OCI-LY7 (cell line): ENCODE measurements around the gene UBL5. TPM values are rescaled to one million over a fixed set of nuclear protein-coding genes. Genes with fewer than 3 reads are reported as not detected.
"Not testable (repeated sequence)": the region's sequence is repeated elsewhere in the genome, so short reads cannot be mapped to it uniquely, and the experiment has no call there.

Experiments used
- BruUV-seq: library from RNA; stranded (reverse); fragments of 400-500 nt; replicated peaks from 2 replicates; lab custom pipeline; 2021; lab: Mats Ljungman, UMichigan
- CTCF ChIA-PET: fragments of 300-600 bp; sonication (Branson Sonifier 250); formaldehyde crosslinking; loops from one replicate; lab custom pipeline; 2022; ENCODE audit warnings: antibody characterized with exemption; ENCODE audit not compliant: unreplicated experiment; lab: Charles Lee
- POLR2A ChIA-PET: fragments of 300-600 bp; sonication (Branson Sonifier 250); formaldehyde crosslinking; loops from one replicate; lab custom pipeline; 2022; ENCODE audit warnings: antibody characterized with exemption; lab: Charles Lee
- DNase-seq: peaks from one replicate; pipeline ENCODE4 v3.0.0-alpha.2; 2015; ENCODE audit warnings: low spot score
- H2AFZ ChIP-seq: fragments of 200-600 bp; sonication (generic), shearing (Covaris generic); 2 replicates; pipeline ENCODE4 v1.6.1; 2014; ENCODE audit warnings: mild to moderate bottlenecking, antibody characterized with exemption, low read length, moderate library complexity
- H3K27ac ChIP-seq: fragments of 200-600 bp; sonication (generic); 2 replicates; pipeline ENCODE4 v1.5.1; 2014; ENCODE audit warnings: mixed run types, low read depth, mild to moderate bottlenecking, moderate library complexity, low read length, inconsistent platforms; ENCODE audit not compliant: poor library complexity, severe bottlenecking
- H3K36me3 ChIP-seq: fragments of 200-600 bp; sonication (generic); 2 replicates; pipeline ENCODE4 v1.6.1; 2014; ENCODE audit warnings: mild to moderate bottlenecking, antibody characterized with exemption, low read length, moderate library complexity, mixed read lengths; ENCODE audit not compliant: insufficient read depth
- H3K4me1 ChIP-seq: fragments of 200-600 bp; sonication (generic); 2 replicates; pipeline ENCODE4 v1.5.1; 2014; ENCODE audit warnings: mild to moderate bottlenecking, low read length; ENCODE audit not compliant: insufficient read depth, poor library complexity, severe bottlenecking
- H3K4me2 ChIP-seq: fragments of 200-600 bp; sonication (generic); 2 replicates; pipeline ENCODE4 v1.6.1; 2014; ENCODE audit warnings: mild to moderate bottlenecking, low read length
- H3K4me3 ChIP-seq: fragments of 200-600 bp; sonication (generic); 2 replicates; pipeline ENCODE4 v1.5.1; 2014; ENCODE audit warnings: mild to moderate bottlenecking, low read depth, low read length; ENCODE audit not compliant: poor library complexity, severe bottlenecking
- H3K79me2 ChIP-seq: fragments of 200-600 bp; sonication (generic); 2 replicates; pipeline ENCODE4 v1.6.1; 2016; ENCODE audit warnings: low read depth, mild to moderate bottlenecking, low read length, moderate library complexity, mixed read lengths; ENCODE audit not compliant: insufficient read depth
- H3K9me2 ChIP-seq: fragments of 200-600 bp; sonication (generic); 2 replicates; pipeline ENCODE4 v1.6.1; 2016; ENCODE audit warnings: mild to moderate bottlenecking, low read length, mixed read lengths; ENCODE audit not compliant: insufficient read depth
- H3K9me3 ChIP-seq: fragments of 200-600 bp; sonication (generic); 2 replicates; pipeline ENCODE4 v1.6.1; 2014; ENCODE audit warnings: mild to moderate bottlenecking, mixed run types, low read length, mixed read lengths
- H4K20me1 ChIP-seq: fragments of 200-600 bp; sonication (generic); 2 replicates; pipeline ENCODE4 v1.6.1; 2014; ENCODE audit warnings: mild to moderate bottlenecking, antibody characterized with exemption, low read length, moderate library complexity, mixed read lengths; ENCODE audit not compliant: insufficient read depth
- CTCF ChIP-seq: fragments of 200-600 bp; sonication (generic); conservative IDR thresholded peaks from 2 replicates; pipeline ENCODE4 v1.5.1; 2014; ENCODE audit warnings: mild to moderate bottlenecking, antibody characterized with exemption, low read length, moderate library complexity, mixed read lengths
- EZH2phosphoT487 ChIP-seq: fragments of 200-600 bp; sonication (generic); IDR thresholded peaks from 2 replicates; pipeline ENCODE4 v1.6.1; 2018; ENCODE audit warnings: low read depth, borderline replicate concordance, mild to moderate bottlenecking, mixed run types, antibody characterized with exemption, low read length, moderate library complexity, mixed read lengths
- intact Hi-C: fragments of 100-400 bp; cut with micrococcal nuclease; formaldehyde crosslinking; loops from one replicate; pipeline ENCODE4 v1.10.0; 2022; ENCODE audit not compliant: unreplicated experiment
- total RNA-seq, 2 experiments: library from RNA; depleted of rRNA in 1 of 2; stranded (reverse); fragments of >200 nt in 1 of 2; shearing (Covaris generic) in 1 of 2; gene quantifications; 2 replicates each; pipeline ENCODE4 v1.2.3, GENCODE V29; 2014 to 2022

The UBL5 gene
- total RNA-seq, 2 experiments from 2014 or later, result 162 to 323 TPM

- Histone ChIP-seq H3K36me3 (no peaks in the 10 kb centered on the region), H3K79me2 (no peaks in the 10 kb centered on the region), H3K27ac (no peak overlapping the region), H3K9me3 (no peaks in the 10 kb centered on the region), H3K4me2 (peak overlapping the region; percentile 78; the same call in 1 of the 2 replicates), H3K9me2 (no peaks in the 10 kb centered on the region), H2AFZ (no peak overlapping the region), H4K20me1 (no peaks in the 10 kb centered on the region), H3K4me3 (no peak overlapping the region), H3K4me1 (peaks cover 25% of the 10 kb centered on the region)
- no peak for TF ChIP-seq CTCF
- TF ChIP-seq EZH2phosphoT487, result no peak
- BruUV-seq, result no TSS peak
- intact Hi-C loops, result no loop called here
- DNase-seq, result no peak
- ChIA-PET POLR2A (no interaction called here), CTCF (no interaction called here)
Observed at GRCh38 chr19:9786819-9787218, 40.9 kb upstream of the UBL5 start.

GRCh38 chr19:9788604-9789003, 39.1 kb upstream of the UBL5 start:
- CTCF ChIA-PET, intact Hi-C loops, BruUV-seq: not testable (repeated sequence)

GRCh38 chr19:9789066-9789465, 38.7 kb upstream of the UBL5 start:
- no peak for DNase-seq
- Histone ChIP-seq H4K20me1 (no peaks in the 10 kb centered on the region), H3K4me3 (no peak overlapping the region), H3K4me1 (peaks cover 22% of the 10 kb centered on the region), H3K27ac (no peak overlapping the region), H3K79me2 (no peaks in the 10 kb centered on the region), H3K4me2 (no peak overlapping the region), H3K9me3 (no peaks in the 10 kb centered on the region), H3K9me2 (no peaks in the 10 kb centered on the region), H3K36me3 (no peaks in the 10 kb centered on the region), H2AFZ (no peak overlapping the region)
- POLR2A ChIA-PET, result interaction anchor here (0.6 kb wide), 1 partner anchor 206 kb away, joined by 7 read pairs; no protein-coding TSS in a partner anchor
- TF ChIP-seq CTCF, result no peak
- no peak for TF ChIP-seq EZH2phosphoT487
- intact Hi-C loops, result no loop called here
- BruUV-seq, result no TSS peak
- CTCF ChIA-PET, result no interaction called here

More at GRCh38 chr19:9788604-9789003, 39.1 kb upstream of the UBL5 start:
- H3K36me3 ChIP-seq, H3K9me2 ChIP-seq, H3K4me2 ChIP-seq, H2AFZ ChIP-seq, H3K79me2 ChIP-seq, H3K4me3 ChIP-seq, H4K20me1 ChIP-seq, H3K9me3 ChIP-seq, DNase-seq, H3K27ac ChIP-seq: not testable (repeated sequence)
- peaks cover 25% of the 10 kb centered on the region for H3K4me1 ChIP-seq
- POLR2A ChIA-PET, result interaction anchor here (0.6 kb wide), 2 partner anchors 112 to 205 kb away, joined by 3 to 7 read pairs; no protein-coding TSS in a partner anchor

- H4K20me1 ChIP-seq, DNase-seq, H3K27ac ChIP-seq, CTCF ChIA-PET, H3K9me2 ChIP-seq, intact Hi-C loops, H3K36me3 ChIP-seq, H3K4me3 ChIP-seq, POLR2A ChIA-PET, H3K79me2 ChIP-seq, H3K4me2 ChIP-seq, H3K9me3 ChIP-seq, BruUV-seq: not testable (repeated sequence)
- Histone ChIP-seq H3K4me1 (peaks cover 17% of the 10 kb centered on the region), H2AFZ (0 out of 2 replicates have a peak overlapping the region, but pooled peaks have one; percentile 40)
Observed at GRCh38 chr19:9789579-9789978, 38.1 kb upstream of the UBL5 start.

- intact Hi-C loops, result loop anchor here (10.0 kb wide), 2 partner anchors 356 to 476 kb away; partner anchors contain the start of gene ZNF266
- BruUV-seq, H3K9me3 ChIP-seq, CTCF ChIA-PET, H3K27ac ChIP-seq, H4K20me1 ChIP-seq, H3K79me2 ChIP-seq, POLR2A ChIA-PET, H3K36me3 ChIP-seq, DNase-seq, H3K9me2 ChIP-seq: not testable (repeated sequence)
- peak overlapping the region; percentile 57 for H3K4me2 ChIP-seq
- peak overlapping the region; percentile 77; the same call in 1 of the 2 replicates for H2AFZ ChIP-seq
- peaks cover 17% of the 10 kb centered on the region for H3K4me1 ChIP-seq
- H3K4me3 ChIP-seq, result peak overlapping the region; percentile 71
Observed at GRCh38 chr19:9791073-9791367, 36.7 kb upstream of the UBL5 start.
